ENCODE measurements around the gene PROSER2. TPM values are rescaled to one million over a fixed set of nuclear protein-coding genes. Genes with fewer than 3 reads are reported as not detected.

PROSER2 gene
- total and polyA plus RNA-seq, 9 of the 15 experiments (the other 6 are each of a cell fraction or from before 2014, with no cell fraction given), result 0.62 to 14.8 (median 2.9) TPM

DNA sequence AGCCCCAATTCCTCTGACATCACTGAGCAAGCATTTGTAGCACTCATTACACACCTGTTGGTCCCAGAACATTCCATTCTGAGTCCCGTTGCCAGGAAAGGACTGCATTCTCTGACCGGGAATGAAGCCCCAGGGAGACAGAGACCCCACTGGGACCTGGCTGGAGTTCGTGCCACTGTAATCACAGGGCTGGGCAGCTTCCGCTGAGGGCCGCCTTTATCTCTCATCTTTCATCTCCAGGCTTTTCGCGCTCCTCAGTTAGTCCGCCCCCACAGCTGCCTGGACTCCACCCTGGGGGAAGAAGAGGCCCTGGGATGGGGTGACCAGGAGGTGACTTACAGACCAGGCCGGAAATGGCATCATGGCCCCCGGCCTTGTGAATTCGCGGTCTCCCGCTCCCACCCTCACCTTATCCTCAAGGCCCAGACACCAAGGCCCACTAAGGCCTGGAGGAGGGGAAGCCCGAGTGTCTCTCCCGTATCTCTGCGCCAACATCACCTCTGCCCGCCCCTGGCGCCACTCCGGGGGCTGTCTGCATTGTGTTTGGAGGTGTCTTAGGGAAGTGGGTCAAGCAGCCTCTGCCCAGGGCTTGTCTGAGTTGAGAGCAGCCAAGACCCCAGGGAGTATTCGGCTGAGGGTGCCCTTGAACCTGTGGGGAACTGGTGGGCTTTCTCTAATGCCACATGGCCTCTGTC lies 75.4 kb downstream of the PROSER2 start (continued):
- TF ChIP-seq, protein P1, sequence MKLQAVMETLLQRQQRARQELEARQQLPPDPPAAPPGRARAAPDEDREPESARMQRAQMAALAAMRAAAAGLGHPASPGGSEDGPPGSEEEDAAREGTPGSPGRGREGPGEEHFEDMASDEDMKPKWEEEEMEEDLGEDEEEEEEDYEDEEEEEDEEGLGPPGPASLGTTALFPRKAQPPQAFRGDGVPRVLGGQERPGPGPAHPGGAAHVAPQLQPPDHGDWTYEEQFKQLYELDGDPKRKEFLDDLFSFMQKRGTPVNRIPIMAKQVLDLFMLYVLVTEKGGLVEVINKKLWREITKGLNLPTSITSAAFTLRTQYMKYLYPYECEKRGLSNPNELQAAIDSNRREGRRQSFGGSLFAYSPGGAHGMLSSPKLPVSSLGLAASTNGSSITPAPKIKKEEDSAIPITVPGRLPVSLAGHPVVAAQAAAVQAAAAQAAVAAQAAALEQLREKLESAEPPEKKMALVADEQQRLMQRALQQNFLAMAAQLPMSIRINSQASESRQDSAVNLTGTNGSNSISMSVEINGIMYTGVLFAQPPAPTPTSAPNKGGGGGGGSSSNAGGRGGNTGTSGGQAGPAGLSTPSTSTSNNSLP (IDR thresholded peaks at IDR 0.05; ENCODE audit: borderline replicate concordance, low read depth, low read length), result no peak; the same call in 1 of the 2 replicates
- TF ChIP-seq GATAD2B (IDR thresholded peaks at IDR 0.05; ENCODE audit: borderline replicate concordance) (no peak; the same call in 1 of the 2 replicates), FOXA3 (CRISPR knock-in tag; conservative IDR thresholded peaks at IDR 0.05 in 1 of 2, IDR thresholded peaks at IDR 0.05 in 1 of 2) (0 out of 4 replicates have a peak, but pooled peaks of 1 of the 2 experiments have one; percentile 13), SMAD2 (IDR thresholded peaks at IDR 0.05; ENCODE audit: low read depth, low read length) (no peak), SREBF1 (IDR thresholded peaks at IDR 0.05; ENCODE audit: borderline replicate concordance, low read depth, low read length) (0 out of 2 replicates have a peak, but pooled peaks have one; percentile 61), ESRRB (CRISPR knock-in tag; IDR thresholded peaks at IDR 0.05; ENCODE audit: borderline replicate concordance) (no peak), SREBF2 (CRISPR knock-in tag; IDR thresholded peaks at IDR 0.05) (no peak), DMBX1 (CRISPR knock-in tag; IDR thresholded peaks at IDR 0.05; ENCODE audit: borderline replicate concordance) (peak; percentile 84; the same call in 1 of the 2 replicates), TFE3 (CRISPR knock-in tag; IDR thresholded peaks at IDR 0.05) (no peak), ZNF316 (IDR thresholded peaks at IDR 0.05) (no peak), ZBTB7A (IDR thresholded peaks at IDR 0.05; ENCODE audit: borderline replicate concordance, control insufficient read depth, low read depth, low read length) (peak; percentile 88), YBX1 (IDR thresholded peaks at IDR 0.05) (no peak), ZNF318 (IDR thresholded peaks at IDR 0.05; ENCODE audit: borderline replicate concordance in 1 of 2, low read depth in 1 of 2) (0 out of 4 replicates have a peak, but pooled peaks of 1 of the 2 experiments have one; percentile 64), MCM7 (IDR thresholded peaks at IDR 0.05) (no peak)
